SK-N-SH treated with all-trans-retinoic acid at 6 μM for 48 hours (cell line): ENCODE measurements around the gene EPHA8.

Source experiments
- ATAC-seq: fragments of 200-7000 bp; cut with Tn5 transposase; 3 replicates; pipeline ENCODE4 v1.9.1; 2020; ENCODE audit warnings: mild to moderate bottlenecking, moderate library complexity
- ARNTL ChIP-seq: fragments of 450-650 bp; formaldehyde crosslinking; IDR thresholded peaks from 2 replicates; pipeline ENCODE4 v1.5.0; 2020; ENCODE audit warnings: low read depth, mild to moderate bottlenecking, moderate library complexity, borderline replicate concordance
- BACH2 ChIP-seq: fragments of 250-450 bp; sonication (Bioruptor Pico); IDR thresholded peaks from 2 replicates; pipeline ENCODE4 v1.9.0; 2021; ENCODE audit warnings: mild to moderate bottlenecking, borderline replicate concordance
- CSDC2 ChIP-seq: fragments of 250-450 bp; sonication (Bioruptor Pico); IDR thresholded peaks from 2 replicates; pipeline ENCODE4 v1.5.0; 2020; ENCODE audit warnings: mild to moderate bottlenecking, moderate library complexity
- ESRRG ChIP-seq: fragments of 250-450 bp; sonication (Bioruptor Pico); IDR thresholded peaks from 2 replicates; pipeline ENCODE4 v1.6.1; 2021; ENCODE audit warnings: mild to moderate bottlenecking
- GLIS3 ChIP-seq: fragments of 250-450 bp; sonication (Bioruptor Pico); IDR thresholded peaks from 2 replicates; pipeline ENCODE4 v1.5.0; 2020; ENCODE audit warnings: mild to moderate bottlenecking, moderate library complexity
- ISL1 ChIP-seq: fragments of 250-450 bp; sonication (Bioruptor Pico); IDR thresholded peaks from 2 replicates; pipeline ENCODE4 v2.1.2; 2022; ENCODE audit warnings: mild to moderate bottlenecking, moderate library complexity
- OSR1 ChIP-seq: fragments of 250-450 bp; sonication (Bioruptor Pico); IDR thresholded peaks from 2 replicates; pipeline ENCODE4 v1.8.0; 2022; ENCODE audit warnings: moderate library complexity, mild to moderate bottlenecking, inconsistent platforms
- PPARA ChIP-seq: fragments of 250-450 bp; sonication (Bioruptor Pico); IDR thresholded peaks from 2 replicates; pipeline ENCODE4 v1.5.0; 2020; ENCODE audit warnings: mild to moderate bottlenecking, borderline replicate concordance
- RARB ChIP-seq: fragments of 250-450 bp; sonication (Bioruptor Pico); IDR thresholded peaks from 2 replicates; pipeline ENCODE4 v1.8.0; 2021; ENCODE audit warnings: mild to moderate bottlenecking, moderate library complexity
- SNAI2 ChIP-seq: fragments of 250-450 bp; sonication (Bioruptor Pico); IDR thresholded peaks from 2 replicates; pipeline ENCODE4 v1.5.0; 2020; ENCODE audit warnings: mild to moderate bottlenecking, moderate library complexity
- TCF4 ChIP-seq: fragments of 250-450 bp; sonication (Bioruptor Pico); IDR thresholded peaks from 2 replicates; pipeline ENCODE4 v1.8.0; 2021; ENCODE audit warnings: mild to moderate bottlenecking, moderate library complexity, borderline replicate concordance
- TOX ChIP-seq: fragments of 250-450 bp; sonication (Bioruptor Pico); IDR thresholded peaks from 2 replicates; pipeline ENCODE4 v1.8.0; 2021; ENCODE audit warnings: mild to moderate bottlenecking, moderate library complexity, borderline replicate concordance
- ZC3H10 ChIP-seq: fragments of 250-450 bp; sonication (Bioruptor Pico); IDR thresholded peaks from 2 replicates; pipeline ENCODE4 v1.5.1; 2021; ENCODE audit warnings: mild to moderate bottlenecking, moderate library complexity
- ZFP3 ChIP-seq: fragments of 250-450 bp; sonication (Bioruptor Pico); IDR thresholded peaks from 2 replicates; pipeline ENCODE4 v1.5.0; 2020; ENCODE audit warnings: mild to moderate bottlenecking, moderate library complexity
- ZNF565 ChIP-seq: fragments of 450-650 bp; formaldehyde crosslinking; conservative IDR thresholded peaks from 2 replicates; pipeline ENCODE4 v1.5.0; 2020; ENCODE audit warnings: low read depth, mild to moderate bottlenecking, moderate library complexity
- ZNF8 ChIP-seq: fragments of 450-650 bp; formaldehyde crosslinking; IDR thresholded peaks from 2 replicates; pipeline ENCODE4 v1.5.0; 2020; ENCODE audit warnings: mild to moderate bottlenecking, moderate library complexity
- TF ChIP-seq, protein P1 (sequence below): fragments of 250-450 bp; sonication (Bioruptor Pico); IDR thresholded peaks from 2 replicates; pipeline ENCODE4 v1.5.0; 2020; ENCODE audit warnings: mild to moderate bottlenecking, moderate library complexity
- TF ChIP-seq, protein P2 (sequence below): fragments of 250-450 bp; sonication (Bioruptor Pico); IDR thresholded peaks from 2 replicates; pipeline ENCODE4 v1.8.0; 2020; ENCODE audit warnings: mild to moderate bottlenecking, moderate library complexity, borderline replicate concordance
- TF ChIP-seq, protein P3 (sequence below): fragments of 250-450 bp; sonication (Bioruptor Pico); IDR thresholded peaks from 2 replicates; pipeline ENCODE4 v1.5.1; 2020; ENCODE audit warnings: low read depth, mild to moderate bottlenecking, moderate library complexity
- TF ChIP-seq, protein P4 (sequence below): fragments of 250-450 bp; sonication (Bioruptor Pico); IDR thresholded peaks from 2 replicates; pipeline ENCODE4 v1.5.1; 2021; ENCODE audit warnings: mild to moderate bottlenecking, moderate library complexity

The EPHA8 gene

DNA sequence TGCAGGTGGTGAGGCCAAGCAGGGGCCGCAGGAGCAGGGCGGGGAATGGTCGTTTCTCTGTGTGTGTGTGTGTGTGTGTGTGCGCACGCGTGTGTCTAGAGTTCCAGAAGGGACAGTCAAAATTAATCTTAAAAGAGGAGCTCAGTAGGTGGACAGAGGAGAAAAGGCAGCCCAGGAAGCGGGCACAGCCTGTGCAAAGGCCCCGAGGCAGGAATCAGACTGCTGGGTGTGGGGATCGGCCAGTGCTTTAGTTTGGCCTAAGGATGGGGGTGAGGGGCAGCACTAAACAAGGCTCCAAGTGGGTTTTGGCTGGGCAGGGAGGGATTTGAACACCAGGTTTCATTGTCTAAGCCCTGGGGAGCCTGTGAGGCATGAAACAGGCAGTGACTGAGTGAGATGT is 21.7 kb downstream of the EPHA8 start:
- TF ChIP-seq ARNTL (CRISPR knock-in tag): no peak
- no peak for TF ChIP-seq PPARA
- TF ChIP-seq, protein P1, sequence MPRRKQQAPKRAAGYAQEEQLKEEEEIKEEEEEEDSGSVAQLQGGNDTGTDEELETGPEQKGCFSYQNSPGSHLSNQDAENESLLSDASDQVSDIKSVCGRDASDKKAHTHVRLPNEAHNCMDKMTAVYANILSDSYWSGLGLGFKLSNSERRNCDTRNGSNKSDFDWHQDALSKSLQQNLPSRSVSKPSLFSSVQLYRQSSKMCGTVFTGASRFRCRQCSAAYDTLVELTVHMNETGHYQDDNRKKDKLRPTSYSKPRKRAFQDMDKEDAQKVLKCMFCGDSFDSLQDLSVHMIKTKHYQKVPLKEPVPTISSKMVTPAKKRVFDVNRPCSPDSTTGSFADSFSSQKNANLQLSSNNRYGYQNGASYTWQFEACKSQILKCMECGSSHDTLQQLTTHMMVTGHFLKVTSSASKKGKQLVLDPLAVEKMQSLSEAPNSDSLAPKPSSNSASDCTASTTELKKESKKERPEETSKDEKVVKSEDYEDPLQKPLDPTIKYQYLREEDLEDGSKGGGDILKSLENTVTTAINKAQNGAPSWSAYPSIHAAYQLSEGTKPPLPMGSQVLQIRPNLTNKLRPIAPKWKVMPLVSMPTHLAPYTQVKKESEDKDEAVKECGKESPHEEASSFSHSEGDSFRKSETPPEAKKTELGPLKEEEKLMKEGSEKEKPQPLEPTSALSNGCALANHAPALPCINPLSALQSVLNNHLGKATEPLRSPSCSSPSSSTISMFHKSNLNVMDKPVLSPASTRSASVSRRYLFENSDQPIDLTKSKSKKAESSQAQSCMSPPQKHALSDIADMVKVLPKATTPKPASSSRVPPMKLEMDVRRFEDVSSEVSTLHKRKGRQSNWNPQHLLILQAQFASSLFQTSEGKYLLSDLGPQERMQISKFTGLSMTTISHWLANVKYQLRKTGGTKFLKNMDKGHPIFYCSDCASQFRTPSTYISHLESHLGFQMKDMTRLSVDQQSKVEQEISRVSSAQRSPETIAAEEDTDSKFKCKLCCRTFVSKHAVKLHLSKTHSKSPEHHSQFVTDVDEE (CRISPR knock-in tag): no peak
- no peak for TF ChIP-seq CSDC2 (CRISPR knock-in tag)
- no peak for TF ChIP-seq ZNF565 (CRISPR knock-in tag)
- TF ChIP-seq ESRRG (CRISPR knock-in tag): no peak
- TF ChIP-seq TCF4 (CRISPR knock-in tag): no peak
- TF ChIP-seq BACH2 (CRISPR knock-in tag): no peak
- no peak for TF ChIP-seq ZFP3
- TF ChIP-seq, protein P2, sequence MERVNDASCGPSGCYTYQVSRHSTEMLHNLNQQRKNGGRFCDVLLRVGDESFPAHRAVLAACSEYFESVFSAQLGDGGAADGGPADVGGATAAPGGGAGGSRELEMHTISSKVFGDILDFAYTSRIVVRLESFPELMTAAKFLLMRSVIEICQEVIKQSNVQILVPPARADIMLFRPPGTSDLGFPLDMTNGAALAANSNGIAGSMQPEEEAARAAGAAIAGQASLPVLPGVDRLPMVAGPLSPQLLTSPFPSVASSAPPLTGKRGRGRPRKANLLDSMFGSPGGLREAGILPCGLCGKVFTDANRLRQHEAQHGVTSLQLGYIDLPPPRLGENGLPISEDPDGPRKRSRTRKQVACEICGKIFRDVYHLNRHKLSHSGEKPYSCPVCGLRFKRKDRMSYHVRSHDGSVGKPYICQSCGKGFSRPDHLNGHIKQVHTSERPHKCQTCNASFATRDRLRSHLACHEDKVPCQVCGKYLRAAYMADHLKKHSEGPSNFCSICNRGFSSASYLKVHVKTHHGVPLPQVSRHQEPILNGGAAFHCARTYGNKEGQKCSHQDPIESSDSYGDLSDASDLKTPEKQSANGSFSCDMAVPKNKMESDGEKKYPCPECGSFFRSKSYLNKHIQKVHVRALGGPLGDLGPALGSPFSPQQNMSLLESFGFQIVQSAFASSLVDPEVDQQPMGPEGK (CRISPR knock-in tag): no peak
- TF ChIP-seq ZC3H10 (CRISPR knock-in tag): no peak
- no peak for TF ChIP-seq OSR1 (CRISPR knock-in tag)
- no peak for TF ChIP-seq GLIS3
- TF ChIP-seq, protein P3, sequence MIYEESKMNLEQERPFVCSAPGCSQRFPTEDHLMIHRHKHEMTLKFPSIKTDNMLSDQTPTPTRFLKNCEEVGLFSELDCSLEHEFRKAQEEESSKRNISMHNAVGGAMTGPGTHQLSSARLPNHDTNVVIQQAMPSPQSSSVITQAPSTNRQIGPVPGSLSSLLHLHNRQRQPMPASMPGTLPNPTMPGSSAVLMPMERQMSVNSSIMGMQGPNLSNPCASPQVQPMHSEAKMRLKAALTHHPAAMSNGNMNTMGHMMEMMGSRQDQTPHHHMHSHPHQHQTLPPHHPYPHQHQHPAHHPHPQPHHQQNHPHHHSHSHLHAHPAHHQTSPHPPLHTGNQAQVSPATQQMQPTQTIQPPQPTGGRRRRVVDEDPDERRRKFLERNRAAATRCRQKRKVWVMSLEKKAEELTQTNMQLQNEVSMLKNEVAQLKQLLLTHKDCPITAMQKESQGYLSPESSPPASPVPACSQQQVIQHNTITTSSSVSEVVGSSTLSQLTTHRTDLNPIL: no peak
- no peak for TF ChIP-seq SNAI2
- TF ChIP-seq ZNF8 (CRISPR knock-in tag): no peak
- no peak for TF ChIP-seq TOX (CRISPR knock-in tag)
- TF ChIP-seq RARB (CRISPR knock-in tag): no peak
- TF ChIP-seq, protein P4, sequence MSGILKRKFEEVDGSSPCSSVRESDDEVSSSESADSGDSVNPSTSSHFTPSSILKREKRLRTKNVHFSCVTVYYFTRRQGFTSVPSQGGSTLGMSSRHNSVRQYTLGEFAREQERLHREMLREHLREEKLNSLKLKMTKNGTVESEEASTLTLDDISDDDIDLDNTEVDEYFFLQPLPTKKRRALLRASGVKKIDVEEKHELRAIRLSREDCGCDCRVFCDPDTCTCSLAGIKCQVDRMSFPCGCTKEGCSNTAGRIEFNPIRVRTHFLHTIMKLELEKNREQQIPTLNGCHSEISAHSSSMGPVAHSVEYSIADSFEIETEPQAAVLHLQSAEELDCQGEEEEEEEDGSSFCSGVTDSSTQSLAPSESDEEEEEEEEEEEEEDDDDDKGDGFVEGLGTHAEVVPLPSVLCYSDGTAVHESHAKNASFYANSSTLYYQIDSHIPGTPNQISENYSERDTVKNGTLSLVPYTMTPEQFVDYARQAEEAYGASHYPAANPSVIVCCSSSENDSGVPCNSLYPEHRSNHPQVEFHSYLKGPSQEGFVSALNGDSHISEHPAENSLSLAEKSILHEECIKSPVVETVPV (CRISPR knock-in tag): no peak
- no peak for ATAC-seq

DNA sequence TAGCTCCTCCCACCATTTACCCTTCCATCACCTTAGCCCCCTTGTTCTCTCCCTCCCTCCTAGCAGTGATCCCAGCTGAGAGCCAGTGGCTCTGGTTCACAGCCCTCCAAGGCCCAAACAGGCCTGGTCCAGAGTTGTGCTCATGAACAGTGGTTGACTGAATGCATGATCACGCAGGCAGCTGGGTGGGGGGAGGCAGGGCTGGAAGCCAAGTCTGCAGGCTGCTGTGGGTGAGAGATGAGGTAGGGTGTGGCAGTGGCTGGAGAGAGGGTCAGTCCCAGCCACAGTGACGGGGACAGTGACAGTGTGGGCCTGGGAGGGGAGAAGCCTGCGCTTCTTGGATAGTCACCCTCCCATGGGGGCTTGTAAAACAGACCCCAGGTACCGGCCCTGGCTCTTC is 22.2 kb downstream of the EPHA8 start:
- no peak for ATAC-seq
- TF ChIP-seq ZNF565 (CRISPR knock-in tag) (no peak), PPARA (no peak), ZNF8 (CRISPR knock-in tag) (no peak), ISL1 (no peak), SNAI2 (no peak), TOX (CRISPR knock-in tag) (no peak), ZFP3 (no peak), ARNTL (CRISPR knock-in tag) (no peak)
- TF ChIP-seq, protein P1 (CRISPR knock-in tag): no peak
